T-helper 1 cell treated with Interleukin-12 subunit alpha and Interleukin-12 subunit beta and Interleukin-4 antibody, amounts not matched to agents 30 ng/mL and 1 ng/mL, for 36 hours (primary cell): Measurements from ENCODE around the gene PIK3IP1. TPM values are rescaled to one million over a fixed set of nuclear protein-coding genes. Genes with fewer than 3 reads are reported as not detected.

Experiments
- intact Hi-C: fragments of 100-400 bp; cut with micrococcal nuclease; formaldehyde crosslinking; loops from one replicate; pipeline ENCODE4 v1.15.1; 2024
- total RNA-seq: library from RNA; stranded (reverse); gene quantifications from 2 replicates; pipeline ENCODE4 v1.2.3, GENCODE V29; 2022

Gene PIK3IP1, protein sequence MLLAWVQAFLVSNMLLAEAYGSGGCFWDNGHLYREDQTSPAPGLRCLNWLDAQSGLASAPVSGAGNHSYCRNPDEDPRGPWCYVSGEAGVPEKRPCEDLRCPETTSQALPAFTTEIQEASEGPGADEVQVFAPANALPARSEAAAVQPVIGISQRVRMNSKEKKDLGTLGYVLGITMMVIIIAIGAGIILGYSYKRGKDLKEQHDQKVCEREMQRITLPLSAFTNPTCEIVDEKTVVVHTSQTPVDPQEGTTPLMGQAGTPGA
- 54.4 and 55.9 TPM in 2 replicates for total RNA-seq

DNA sequence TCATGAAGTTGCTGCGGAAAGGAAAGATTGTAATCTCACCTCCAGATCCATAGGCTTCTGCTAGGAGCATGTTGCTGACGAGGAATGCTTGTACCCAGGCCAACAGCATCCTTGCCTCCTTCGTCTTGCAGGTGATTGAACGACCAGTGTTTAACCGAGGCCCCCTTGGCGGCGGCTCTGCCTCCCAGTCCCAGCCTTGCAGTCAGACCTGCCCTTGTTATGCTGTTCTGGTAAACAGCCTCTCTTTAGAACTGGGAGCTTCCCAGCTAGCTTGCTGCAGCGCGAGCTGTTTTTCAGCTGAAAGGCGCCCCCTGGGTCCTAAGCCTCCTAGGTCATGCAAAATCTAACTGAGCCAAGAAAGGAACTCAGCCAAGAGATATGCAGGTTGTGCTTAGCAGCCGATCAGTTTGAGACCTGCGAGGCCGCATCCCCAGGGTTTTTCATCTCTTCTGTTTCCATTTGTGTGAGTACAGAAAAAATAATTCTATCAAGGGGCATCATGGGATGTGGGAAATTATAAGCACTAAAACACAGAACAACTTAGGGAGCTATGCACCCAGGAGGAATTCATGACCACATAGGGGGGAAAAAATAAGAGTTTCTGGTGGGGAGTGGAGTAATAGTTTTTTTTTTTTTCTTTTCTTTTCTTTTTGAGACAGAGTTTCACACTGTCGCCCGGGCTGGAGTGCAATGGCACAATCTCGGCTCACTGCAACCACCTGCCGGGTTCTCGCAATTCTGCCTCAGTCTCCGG, at the start of gene PIK3IP1:
TSS of gene PIK3IP1 (minus strand) at position 253 of the 754 bp plus-strand sequence. CDS start at position 109, 144 bp downstream.
- intact Hi-C loops = loop anchor here (1.0 to 10.0 kb wide), 10 partner anchors 21 to 658 kb away; partner anchors contain the start of genes DEPDC5, LIMK2, MORC2 and PRR14L

DNA sequence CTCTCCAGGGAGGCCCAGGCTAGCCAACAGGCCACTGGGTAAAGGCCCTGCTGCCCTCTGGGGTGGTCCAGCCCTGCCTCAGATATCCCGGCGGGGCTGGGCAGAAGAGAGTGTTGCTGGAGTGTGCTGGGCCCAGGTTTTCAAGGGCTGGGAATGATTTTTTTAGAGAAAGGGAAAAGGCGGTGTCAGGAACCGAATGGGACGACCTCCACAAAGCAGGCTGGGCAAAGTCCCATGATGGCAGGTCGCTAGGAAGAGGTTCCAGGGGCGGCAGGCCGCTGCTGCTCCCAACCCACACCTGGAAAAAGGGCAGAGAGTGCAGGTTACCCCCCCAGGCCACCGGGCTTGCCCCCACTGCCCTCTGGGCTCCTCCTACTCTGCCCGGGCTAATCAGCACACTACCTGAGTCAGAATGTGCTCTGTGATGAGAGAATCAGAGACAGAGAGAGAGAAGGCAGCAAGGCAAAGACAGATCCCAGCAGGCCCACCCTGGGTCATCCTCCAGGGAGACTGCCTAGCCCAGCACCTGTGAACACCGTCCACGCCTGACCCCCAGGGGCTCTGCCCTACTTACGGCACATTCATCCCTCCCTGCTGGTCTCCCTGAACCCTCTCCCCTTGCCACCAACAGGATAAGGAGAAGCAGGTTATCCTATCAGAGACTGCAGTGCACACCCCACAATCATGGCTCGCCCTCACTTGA, 49.2 kb upstream of the PIK3IP1 start:
- intact Hi-C loops = no loop called here

DNA sequence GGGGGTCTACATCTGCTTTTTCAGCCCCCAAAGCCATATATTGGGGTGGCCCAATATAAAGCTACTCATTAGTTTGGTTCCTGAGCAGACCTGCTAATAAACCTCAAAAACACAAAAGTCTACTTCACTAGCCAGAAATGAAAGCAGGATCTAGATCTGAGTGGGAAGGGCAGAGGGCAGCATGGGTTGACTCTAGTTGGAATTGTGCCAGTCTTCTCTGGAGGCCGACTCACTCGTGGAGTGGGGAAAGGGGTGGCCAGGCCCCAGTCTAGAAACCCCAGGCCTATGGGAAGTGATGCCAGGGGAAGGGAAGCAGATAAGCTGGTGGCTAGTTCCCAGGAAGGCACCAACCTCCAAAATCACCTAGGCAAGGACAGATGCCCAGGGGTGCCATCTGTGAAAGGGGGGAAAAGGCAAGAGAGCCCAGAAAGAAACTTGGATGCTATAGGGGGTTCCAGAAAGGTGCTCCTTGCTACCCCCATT, 48.5 kb upstream of the PIK3IP1 start:
- intact Hi-C loops = no loop called here

DNA sequence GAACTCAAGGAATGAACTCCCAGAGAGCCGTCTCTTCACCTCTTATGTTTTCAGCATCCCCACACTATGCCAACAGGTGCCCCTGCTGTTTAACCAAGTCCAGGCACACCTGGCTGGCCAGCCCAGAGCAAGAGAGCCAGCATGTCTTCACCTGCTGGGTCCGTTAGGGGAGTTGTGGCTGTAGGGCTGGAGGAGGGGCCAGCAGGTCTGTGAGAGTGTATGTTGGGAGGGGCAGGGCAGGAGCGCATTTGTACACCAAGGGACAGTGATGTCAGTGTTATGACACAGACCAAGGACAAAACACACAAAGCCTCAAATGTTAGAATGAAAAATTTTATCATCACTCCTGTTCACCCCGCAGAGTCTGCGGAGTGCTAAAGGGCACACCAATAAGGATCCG, 48.1 kb upstream of the PIK3IP1 start:
- intact Hi-C loops = no loop called here

DNA sequence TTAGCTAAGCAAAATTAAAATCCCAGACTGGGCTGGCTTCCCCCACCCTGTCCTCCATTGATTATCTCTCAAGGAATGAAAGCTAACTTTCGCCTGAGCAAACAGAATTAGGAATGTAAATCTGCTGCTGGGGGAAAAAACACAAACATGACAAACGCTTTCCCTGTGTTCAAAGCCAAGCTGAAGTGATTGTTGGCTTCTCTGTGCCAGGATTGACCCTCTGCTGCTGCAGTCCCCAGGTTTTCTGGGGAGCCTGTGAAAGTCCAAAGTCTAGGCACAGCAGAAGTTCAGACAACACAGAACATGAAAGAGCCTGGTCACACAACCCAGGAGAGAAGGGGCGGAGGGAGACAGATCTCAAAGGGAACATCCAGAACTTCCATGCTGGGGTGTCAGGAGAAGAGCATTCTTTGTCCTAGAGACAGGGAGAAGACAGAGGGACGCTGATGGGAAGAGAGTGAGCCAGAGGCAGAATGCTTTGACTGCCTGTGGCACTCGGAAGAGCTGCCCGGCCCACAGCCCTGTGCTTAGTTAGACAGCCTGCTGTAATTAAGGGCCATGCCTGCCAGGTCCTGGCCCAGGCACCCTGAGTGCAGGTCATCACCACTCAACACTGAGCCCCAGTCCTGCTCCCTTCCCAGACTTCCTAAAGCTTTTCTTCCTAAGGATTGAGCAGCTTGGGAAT, 47.0 kb upstream of the PIK3IP1 start:
- intact Hi-C loops = no loop called here

GRCh38 chr22:31337178-31337577, 44.9 kb upstream of the PIK3IP1 start:
- intact Hi-C loops = no loop called here

DNA sequence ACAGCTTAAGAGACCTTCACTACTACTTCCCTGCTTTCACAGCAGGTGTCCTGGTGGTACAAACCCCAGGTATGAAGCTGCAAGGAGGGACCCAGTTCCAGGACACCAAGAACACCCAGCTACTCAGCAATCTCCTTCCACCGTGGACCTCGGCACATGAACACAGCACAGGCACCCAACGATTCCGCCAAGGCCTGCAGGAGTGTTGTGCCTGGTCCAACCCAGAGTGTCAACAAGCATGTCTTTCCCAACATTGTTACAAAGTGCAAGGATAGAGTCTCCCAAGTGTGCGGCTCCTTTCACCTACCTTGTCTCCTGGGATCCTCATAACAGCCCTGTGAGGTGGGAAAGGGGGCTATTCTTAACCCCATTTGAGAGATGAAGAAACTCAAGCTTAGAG, 42.0 kb upstream of the PIK3IP1 start:
- intact Hi-C loops = no loop called here

DNA sequence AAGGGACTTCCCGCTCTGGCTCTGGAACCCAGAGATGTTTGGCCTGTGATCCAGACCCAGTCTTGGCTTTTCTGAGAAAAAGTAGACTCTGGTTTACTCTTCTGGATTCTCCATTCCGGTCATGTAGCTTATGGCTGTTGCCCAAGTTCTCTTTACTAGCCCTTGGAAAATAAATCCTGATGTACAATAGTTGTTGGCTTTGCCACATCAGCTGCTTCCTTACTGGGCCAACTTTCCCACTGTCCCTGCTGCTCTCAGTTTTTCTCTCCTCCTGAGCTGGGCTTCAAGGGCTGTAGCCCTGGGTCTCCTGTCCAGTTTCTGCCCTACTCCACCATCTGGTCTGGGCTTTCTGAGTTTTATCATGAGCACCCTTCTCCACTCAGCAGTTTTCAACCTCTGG, 41.4 kb upstream of the PIK3IP1 start:
- intact Hi-C loops = no loop called here

DNA sequence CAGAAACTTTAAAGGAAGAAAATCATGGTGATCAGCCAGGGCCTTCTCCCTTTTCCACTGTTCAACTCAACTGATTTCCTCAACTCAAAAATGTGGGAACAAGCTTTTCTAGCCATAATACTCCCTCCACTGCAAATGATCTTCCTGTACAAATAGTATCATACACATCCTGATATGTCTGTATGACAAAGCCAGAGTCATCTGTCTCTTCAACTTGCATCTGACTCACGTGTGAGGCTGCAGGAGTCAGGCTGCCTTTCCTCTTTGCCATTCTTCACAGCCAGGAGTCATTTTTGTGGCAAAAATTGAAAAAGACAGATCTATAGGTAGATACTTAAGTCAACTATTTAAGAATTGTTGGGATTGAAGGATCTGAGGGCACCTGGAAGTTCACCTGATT, 40.6 kb upstream of the PIK3IP1 start:
- intact Hi-C loops = no loop called here

- intact Hi-C loops = no loop called here
These were observed 39.7 kb upstream of the PIK3IP1 start for GRCh38 chr22:31332010-31332409.

DNA sequence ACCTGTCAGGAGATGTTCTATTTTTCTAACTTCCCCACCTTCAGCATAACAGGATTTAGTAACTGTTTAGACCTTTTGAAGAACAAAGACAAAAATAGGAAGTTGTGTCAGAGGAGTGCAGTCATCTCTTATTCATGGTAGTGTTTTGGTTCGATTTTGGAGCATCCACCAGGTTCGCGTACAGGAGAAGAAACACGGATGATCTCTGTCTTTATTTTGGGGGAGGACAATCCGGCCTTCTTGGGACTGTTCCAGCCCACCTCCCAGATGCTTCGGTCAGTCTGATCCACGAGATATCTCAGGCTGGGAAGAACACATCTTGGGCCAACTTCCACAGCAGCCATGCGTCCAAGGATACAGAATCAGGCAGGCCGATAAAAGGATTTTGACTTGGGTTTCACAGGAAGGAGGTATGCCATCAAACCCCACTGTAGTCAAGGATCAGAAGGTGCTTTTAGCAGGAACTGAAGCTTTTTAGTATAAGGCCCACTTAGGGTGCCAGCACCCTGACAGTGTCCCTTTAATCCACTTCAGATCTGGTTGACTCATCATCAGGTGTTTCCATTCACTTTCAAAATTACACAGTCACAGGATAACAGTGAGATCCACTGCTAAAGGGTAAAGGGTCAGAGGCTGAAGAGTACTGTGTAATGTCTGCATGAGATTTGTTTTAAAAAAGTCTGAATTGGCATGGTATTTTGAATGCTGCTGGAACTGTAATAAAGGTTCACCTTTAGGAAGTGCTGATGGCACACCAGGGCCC, 37.3 kb upstream of the PIK3IP1 start:
- intact Hi-C loops = no loop called here

DNA sequence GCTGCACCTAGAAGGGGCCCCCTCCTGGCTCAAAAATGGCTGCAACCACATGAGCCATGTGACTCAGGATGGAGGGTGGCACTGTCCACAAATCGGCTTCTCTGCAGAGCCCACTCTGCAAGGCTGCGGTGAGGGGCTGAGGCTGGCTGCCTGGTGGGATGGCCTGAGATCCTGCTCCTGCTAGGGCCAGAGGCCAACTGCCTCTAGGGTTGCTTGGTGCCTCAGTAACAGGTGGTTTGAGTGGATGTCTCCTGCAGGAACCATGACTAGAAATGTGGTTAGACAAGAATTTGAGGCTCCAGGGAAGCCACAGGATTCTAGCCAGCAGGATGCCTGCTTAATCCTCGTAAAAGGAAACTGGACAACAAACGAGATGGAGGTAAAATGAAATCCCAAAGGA, 36.7 kb upstream of the PIK3IP1 start:
- intact Hi-C loops = no loop called here

DNA sequence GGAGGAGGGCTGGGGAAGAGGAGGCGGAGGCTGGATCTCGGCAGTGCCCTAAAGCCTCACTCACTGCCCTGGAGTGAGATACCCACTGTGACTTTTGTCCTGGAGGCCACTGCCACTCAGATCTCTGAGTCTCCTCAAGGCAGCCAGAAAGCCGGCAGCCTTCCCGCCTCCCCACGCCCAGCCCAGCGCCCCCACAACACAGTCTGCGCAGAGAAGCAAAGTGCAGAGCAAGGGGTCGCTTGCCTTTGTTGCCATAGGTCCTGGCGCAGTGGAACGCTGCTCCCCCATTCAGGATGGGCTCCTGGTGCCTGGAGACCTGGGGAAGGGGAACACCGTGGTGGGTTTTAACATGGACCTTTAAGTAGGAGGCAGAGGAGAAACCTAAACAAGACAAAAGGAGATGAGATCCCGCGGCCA, 36.3 kb upstream of the PIK3IP1 start:
- intact Hi-C loops = no loop called here

GRCh38 chr22:31327806-31328543, 35.7 kb upstream of the PIK3IP1 start:
- intact Hi-C loops = no loop called here

- intact Hi-C loops = no loop called here
These were observed 34.6 kb upstream of the PIK3IP1 start for GRCh38 chr22:31326877-31327276.

DNA sequence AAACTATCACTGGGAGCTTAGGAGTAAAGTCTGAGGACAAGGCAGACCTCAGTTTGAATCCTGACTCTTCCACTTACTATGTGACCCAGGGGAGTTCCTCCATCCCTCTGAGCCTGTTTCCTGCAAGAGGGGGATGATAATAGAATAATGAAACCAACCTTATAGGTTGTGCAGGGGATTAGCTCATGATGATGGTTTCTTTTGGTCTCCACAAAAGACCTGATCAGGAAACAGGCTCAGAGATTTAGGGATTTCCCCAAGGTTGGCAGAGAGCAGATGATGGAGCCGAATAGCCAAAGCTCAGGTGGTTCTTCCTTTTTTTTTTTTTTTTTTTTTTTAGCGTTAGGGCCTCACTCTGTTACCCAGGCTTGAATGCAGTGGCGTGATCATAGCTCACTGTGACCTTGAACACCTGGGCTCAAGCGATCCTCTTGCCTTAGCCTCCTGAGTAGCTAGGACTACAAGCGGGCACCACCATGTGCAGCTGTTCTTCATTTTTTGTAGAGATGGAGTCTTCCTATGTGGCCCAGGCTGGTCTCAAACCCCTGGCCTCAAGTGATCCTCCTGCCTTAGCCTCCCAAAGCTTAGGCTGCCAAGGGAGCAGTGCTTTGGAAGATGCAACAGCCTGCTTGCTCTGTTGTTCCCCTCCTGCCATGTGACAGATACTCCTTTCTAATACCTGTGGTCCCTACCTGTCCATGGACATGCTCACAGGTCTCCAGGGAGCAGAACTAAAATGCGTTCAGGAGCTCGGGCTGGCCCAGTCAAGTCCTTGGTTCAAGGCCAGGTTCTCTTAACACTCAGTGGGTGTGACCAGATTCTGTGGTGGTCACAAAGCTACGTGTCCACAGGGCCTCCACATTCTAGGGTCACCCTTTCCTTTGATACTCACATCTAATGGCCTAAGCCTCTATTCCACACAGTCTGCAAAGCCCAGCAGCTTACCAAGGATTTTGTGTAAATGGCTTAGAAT, 31.6 kb upstream of the PIK3IP1 start:
- intact Hi-C loops = no loop called here

DNA sequence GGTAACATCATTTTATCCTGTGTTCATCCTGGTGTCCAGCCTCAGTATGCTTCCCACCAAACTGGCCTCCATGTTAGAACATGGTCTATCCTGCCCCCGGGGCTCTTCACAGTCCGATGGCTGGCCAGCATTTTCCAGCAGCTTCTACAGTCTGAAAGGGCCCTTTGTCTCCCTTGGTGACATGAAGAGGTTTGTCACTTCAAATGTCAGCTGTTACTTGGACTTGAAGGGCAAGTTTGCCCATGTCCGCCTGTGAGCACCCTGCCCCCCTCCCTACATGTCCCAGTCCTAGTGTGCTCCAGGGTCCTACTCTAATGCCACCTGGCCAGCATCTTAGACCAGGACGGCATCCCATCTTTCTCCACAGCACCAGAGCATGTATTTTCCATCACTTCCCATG, 29.1 kb upstream of the PIK3IP1 start:
- intact Hi-C loops = no loop called here

- intact Hi-C loops = loop anchor here (10.0 kb wide), 1 partner anchor 549 kb away; no protein-coding TSS in a partner anchor
These were observed 21.9 kb upstream of the PIK3IP1 start for GRCh38 chr22:31314220-31314619.
